Measurements from ENCODE around the gene ANO2.

Gene ANO2

DNA sequence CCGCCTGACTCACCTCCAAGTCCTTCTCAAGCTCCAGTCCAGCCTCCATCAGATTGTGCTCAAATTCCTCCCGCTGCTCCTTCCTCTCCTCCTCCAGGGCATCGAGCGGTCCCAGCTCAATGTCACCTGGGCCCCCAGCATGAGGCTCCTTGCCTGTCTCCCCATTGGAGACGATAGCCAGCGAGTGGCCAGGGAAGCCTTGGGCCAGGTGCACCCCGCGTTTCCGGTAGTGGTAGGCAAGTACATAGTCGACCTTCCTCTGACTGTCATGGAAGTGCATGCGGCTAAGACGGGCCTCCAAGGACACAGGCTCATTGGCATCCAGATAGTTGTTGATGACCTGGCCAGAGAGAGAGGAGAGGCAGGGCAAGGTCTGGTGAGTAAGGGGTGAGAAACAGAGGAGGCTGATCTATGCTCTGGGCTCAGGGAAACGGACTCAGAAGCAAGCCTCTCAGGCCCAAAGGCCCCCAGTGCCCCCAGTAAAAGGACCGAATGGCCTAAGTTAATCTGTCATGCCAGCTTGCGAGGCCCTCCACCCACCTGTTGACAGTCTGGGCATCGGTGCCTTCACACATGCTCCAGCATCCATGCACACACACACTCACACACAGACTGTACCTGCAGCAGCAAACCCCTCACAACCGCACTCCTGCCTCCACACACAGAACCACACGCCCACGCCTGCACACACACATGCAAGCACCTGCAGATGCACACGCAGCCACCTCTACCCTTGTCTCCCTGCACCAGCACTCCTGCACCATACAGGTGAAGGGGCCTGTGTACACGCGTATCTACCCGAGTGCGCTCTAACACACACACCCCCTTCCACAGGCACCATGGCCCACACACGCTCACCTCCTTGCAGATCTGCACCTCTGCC lies 23.8 kb downstream of the ANO2 start:
- DNase-seq (ENCODE audit: low read depth), result no peak
- H3K4me3 ChIP-seq (ENCODE audit: low read length), result no peak overlapping the region
- TF ChIP-seq, protein P1, sequence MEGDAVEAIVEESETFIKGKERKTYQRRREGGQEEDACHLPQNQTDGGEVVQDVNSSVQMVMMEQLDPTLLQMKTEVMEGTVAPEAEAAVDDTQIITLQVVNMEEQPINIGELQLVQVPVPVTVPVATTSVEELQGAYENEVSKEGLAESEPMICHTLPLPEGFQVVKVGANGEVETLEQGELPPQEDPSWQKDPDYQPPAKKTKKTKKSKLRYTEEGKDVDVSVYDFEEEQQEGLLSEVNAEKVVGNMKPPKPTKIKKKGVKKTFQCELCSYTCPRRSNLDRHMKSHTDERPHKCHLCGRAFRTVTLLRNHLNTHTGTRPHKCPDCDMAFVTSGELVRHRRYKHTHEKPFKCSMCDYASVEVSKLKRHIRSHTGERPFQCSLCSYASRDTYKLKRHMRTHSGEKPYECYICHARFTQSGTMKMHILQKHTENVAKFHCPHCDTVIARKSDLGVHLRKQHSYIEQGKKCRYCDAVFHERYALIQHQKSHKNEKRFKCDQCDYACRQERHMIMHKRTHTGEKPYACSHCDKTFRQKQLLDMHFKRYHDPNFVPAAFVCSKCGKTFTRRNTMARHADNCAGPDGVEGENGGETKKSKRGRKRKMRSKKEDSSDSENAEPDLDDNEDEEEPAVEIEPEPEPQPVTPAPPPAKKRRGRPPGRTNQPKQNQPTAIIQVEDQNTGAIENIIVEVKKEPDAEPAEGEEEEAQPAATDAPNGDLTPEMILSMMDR (IDR thresholded peaks at IDR 0.05; ENCODE audit: insufficient read depth, low read depth, low read length, missing control alignments), result no peak

DNA sequence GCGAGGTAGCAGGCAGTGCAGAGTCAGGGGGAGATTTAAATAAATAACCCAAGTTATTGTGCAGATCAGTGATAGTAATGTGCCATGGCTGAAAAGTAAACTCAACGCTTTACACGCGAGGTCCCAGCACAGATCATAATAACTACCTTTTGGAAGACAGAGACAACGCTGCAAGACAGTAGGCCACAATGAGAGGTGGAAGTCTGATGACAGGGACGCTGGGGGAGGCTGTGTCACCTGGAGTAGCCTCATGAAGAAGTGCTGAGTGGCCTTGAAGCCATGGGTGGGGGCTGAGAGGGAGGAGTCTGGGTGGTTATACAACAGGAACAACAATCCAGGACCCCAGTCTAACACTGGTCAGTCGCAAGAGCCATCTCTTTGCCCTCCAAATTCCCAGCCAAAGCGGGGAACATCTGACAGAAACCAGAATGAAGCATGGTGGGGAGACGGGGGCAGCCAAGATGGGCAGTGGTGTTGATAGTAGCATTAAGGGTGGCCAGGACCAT lies 28.2 kb downstream of the ANO2 start:
- TF ChIP-seq, protein P1 (IDR thresholded peaks at IDR 0.05; ENCODE audit: insufficient read depth, low read depth, low read length, missing control alignments), result no peak
- no peak overlapping the region for H3K4me3 ChIP-seq (ENCODE audit: low read length)
- no peak for DNase-seq (ENCODE audit: low read depth)

DNA sequence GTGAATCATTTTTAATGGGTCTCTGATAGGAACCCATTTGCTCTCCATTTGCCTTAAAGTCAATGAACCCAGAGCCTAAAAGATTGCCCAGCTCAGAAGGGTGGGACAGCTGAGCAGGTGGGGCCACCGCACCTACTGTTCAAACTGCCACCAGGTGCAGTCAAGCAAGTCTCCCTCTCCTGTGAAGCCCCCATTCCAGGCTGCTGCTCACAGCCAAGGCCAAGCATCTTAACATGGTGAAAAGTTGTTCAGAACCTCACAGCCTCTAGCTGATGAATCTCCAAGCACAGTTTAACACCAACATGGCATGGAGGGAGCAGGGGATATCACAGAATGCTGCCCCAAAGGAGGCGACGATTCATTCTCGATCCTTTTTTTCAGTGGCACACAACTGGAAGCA lies 29.5 kb downstream of the ANO2 start:
- TF ChIP-seq, protein P1 (IDR thresholded peaks at IDR 0.05; ENCODE audit: insufficient read depth, low read depth, low read length, missing control alignments), result no peak
- no peak for DNase-seq (ENCODE audit: low read depth)
- no peak overlapping the region for H3K4me3 ChIP-seq (ENCODE audit: low read length)

DNA sequence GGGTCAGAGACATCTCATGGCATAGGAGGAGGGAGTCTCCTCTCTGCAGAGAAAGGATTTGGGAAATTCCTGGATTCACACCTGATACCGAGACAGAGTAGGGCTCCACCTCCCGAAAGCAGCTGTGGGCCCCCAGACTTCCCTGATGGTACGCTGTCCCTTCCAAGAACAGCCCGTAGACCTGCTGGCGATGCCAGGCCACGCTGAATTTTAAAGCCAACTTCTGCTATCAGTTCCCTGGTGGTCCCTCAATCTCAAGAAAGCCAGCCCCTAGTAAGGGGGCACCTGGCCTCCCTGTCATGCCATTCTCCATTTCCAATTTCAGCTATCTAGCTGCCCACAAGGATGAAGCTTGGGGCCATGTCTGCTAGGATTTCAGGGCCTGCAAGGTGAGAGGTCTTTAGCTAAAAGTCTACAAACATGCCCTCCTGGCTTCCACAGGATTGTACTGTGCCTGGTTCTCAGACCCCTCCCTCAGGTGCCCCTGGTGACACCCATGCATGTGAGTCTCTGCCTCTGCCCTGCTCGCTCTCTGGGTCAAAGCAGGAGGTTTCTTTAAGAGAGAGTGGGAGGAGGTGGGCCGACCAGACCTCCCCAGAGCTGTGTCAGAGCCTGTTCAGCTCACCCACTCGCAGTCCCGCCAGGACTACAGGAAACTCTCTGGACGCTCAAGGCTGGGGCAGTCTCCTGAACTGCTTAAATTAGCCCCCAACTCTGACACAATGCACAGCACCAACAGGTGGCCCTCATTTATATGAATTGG lies 30.5 kb downstream of the ANO2 start:
- H3K4me3 ChIP-seq (ENCODE audit: low read length), result no peak overlapping the region
- DNase-seq (ENCODE audit: low read depth), result no peak
- TF ChIP-seq, protein P1 (IDR thresholded peaks at IDR 0.05; ENCODE audit: insufficient read depth, low read depth, low read length, missing control alignments), result no peak

DNA sequence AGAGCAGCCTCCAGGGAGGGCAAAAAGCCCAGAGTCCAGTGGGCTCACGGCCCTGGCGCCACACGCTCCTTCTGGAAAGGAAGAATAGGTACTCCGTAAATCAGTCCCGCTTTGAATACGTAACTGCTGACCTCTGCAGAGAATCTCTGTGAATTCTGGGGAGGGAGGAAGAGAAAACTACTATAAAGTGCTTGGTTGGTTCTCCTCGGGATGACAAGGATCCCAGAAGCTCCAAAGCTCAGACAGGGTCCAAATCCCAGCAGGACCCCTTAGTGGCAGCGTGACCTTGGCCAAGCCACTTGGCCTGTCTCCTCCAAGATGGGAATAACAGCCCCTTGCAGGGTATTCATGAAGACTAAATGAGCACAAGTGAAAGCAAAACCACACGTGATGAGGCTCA lies 31.7 kb downstream of the ANO2 start:
- TF ChIP-seq, protein P1 (IDR thresholded peaks at IDR 0.05; ENCODE audit: insufficient read depth, low read depth, low read length, missing control alignments), result no peak
- no peak overlapping the region for H3K4me3 ChIP-seq (ENCODE audit: low read length)
- DNase-seq (ENCODE audit: low read depth), result no peak

DNA sequence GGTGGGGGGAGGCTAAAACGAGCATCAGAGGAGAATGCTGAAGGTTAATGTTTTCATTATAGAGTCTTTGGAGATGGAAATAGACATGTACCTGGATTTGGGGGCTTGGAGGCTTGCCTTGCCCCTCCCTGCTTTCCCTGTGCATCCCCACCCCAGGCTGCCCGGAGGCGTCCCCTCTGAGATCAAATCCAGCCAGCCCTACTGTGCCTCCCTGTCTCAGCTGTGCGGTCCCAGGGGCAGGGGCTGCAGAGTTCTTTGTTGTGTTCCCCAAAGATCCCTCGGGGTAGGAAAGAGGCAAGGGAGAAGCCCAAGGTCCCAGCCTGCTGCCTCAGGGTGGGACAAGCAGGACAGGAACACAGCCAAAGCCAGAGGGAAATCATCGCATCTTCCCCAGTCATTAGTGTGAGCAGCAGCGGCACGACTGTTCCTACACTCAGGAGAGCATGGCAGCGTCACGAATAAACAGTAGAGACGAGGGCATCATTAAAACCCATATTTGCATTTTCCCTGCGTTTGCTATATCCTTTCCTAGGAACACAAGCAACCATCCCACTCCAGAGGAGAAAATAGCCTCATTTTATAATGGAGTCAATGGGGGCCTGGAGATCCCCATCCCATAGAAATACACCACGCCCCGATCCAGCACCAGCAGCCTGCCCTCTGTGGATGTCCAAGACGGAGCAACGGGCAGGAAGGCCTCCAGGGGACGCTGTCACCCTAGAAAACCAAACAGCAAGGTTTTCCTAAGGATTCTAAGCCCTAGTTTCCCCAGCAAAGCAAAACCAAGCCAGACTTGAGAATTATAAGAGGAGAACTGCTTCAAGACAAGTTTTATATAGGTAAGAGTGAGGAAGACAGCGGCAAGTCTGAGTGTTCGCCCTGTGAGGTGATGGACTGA lies 32.4 kb downstream of the ANO2 start:
- TF ChIP-seq, protein P1 (IDR thresholded peaks at IDR 0.05; ENCODE audit: insufficient read depth, low read depth, low read length, missing control alignments), result no peak
- DNase-seq (ENCODE audit: low read depth), result no peak

More for the DNA sequence above, 32.4 kb downstream of the ANO2 start:
- no peak overlapping the region for H3K4me3 ChIP-seq (ENCODE audit: low read length)

Data from epithelial cell of esophagus (primary cell).